ENCODE results near the gene ATG16L1. TPM values are rescaled to one million over a fixed set of nuclear protein-coding genes. Genes with fewer than 3 reads are reported as not detected.

Gene ATG16L1
- total RNA-seq, 1 donor from 2014 or later = 54.1 TPM

DNA sequence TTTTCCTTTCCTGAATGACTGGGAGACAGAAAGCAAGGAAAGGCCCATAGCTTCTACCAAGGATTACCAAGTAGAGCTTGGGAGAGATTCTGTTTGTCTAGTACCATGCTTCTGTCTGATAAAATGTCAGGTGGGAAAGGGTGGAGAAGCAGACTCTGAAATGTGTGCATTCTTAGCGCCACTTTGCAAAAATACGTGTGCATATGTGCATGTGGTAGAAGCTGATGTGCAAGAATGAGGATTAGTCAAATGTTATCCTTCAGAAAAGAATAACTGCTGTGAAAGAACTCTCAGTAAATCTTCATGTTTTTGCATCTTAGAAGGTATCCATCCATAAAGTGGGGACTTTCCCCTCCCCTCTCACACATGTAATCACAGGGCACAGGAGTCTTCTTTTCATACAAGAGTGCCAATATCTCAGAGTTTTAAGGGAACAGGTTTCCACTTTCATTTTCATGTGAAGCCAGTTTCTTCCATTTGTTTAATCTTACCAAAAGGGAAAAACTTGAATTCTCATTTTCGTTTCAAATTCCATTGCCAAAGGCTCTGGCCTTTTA lies 87.4 kb downstream of the ATG16L1 start:
- Histone ChIP-seq H3K27me3 (ENCODE audit: control insufficient read depth, insufficient read depth, low read length) (peaks cover 6% of the 10 kb centered on the region), H3K36me3 (ENCODE audit: control insufficient read depth, insufficient read depth, low read length) (no peaks in the 10 kb centered on the region), H3K4me3 (ENCODE audit: low read depth, low read length) (no peak overlapping the region)
- DNase-seq (ENCODE audit: low read depth) = no peak
- TF ChIP-seq CTCF (IDR thresholded peaks at IDR 0.05; ENCODE audit: insufficient read depth, low read length, poor library complexity, severe bottlenecking) = no peak

- DNase-seq (ENCODE audit: low read depth) = no peak
- peaks cover 6% of the 10 kb centered on the region for H3K27me3 ChIP-seq (ENCODE audit: control insufficient read depth, insufficient read depth, low read length)
- H3K36me3 ChIP-seq (ENCODE audit: control insufficient read depth, insufficient read depth, low read length) = no peaks in the 10 kb centered on the region
- TF ChIP-seq CTCF (IDR thresholded peaks at IDR 0.05; ENCODE audit: insufficient read depth, low read length, poor library complexity, severe bottlenecking) = no peak
- H3K4me3 ChIP-seq (ENCODE audit: low read depth, low read length) = no peak overlapping the region
These were observed 88.0 kb downstream of the ATG16L1 start for GRCh38 chr2:233339427-233339826.

GRCh38 chr2:233341296-233341695 lies 89.8 kb downstream of the ATG16L1 start:
- no peak for DNase-seq (ENCODE audit: low read depth)
- H3K36me3 ChIP-seq (ENCODE audit: control insufficient read depth, insufficient read depth, low read length) = no peaks in the 10 kb centered on the region
- no peaks in the 10 kb centered on the region for H3K27me3 ChIP-seq (ENCODE audit: control insufficient read depth, insufficient read depth, low read length)
- TF ChIP-seq CTCF (IDR thresholded peaks at IDR 0.05; ENCODE audit: insufficient read depth, low read length, poor library complexity, severe bottlenecking) = no peak
- H3K4me3 ChIP-seq (ENCODE audit: low read depth, low read length) = no peak overlapping the region

- no peak for TF ChIP-seq CTCF (IDR thresholded peaks at IDR 0.05; ENCODE audit: insufficient read depth, low read length, poor library complexity, severe bottlenecking)
- H3K36me3 ChIP-seq (ENCODE audit: control insufficient read depth, insufficient read depth, low read length) = no peaks in the 10 kb centered on the region
These were observed 90.8 kb downstream of the ATG16L1 start for GRCh38 chr2:233342301-233342700.

DNA sequence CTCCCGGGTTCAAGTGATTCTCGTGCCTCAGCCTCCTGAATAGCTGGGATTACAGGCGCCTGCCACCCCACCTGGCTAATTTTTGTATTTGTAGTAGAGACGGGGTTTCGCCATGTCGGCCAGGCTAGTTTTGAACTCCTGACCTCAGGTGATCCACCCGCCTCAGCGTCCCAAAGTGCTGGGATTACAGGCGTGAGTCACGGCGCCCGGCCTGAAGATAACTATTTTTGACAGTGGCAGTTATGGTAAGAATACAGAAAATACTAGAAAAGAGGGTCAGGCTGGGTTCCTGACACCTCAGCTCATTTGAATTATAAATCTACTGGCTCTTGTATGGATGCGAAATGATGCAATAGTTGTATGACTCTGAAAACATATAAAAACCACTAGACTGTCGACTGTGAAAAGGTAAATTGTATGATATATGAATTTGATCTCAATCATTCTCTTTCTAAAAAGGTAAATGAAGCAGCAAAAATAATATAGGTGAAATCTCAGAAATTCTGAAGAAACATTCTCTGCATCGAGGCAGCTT lies 91.8 kb downstream of the ATG16L1 start:
- TF ChIP-seq CTCF (IDR thresholded peaks at IDR 0.05; ENCODE audit: insufficient read depth, low read length, poor library complexity, severe bottlenecking) = no peak
- no peaks in the 10 kb centered on the region for H3K36me3 ChIP-seq (ENCODE audit: control insufficient read depth, insufficient read depth, low read length)
- no peak overlapping the region for H3K4me3 ChIP-seq (ENCODE audit: low read depth, low read length)
- no peaks in the 10 kb centered on the region for H3K27me3 ChIP-seq (ENCODE audit: control insufficient read depth, insufficient read depth, low read length)
- no peak for DNase-seq (ENCODE audit: low read depth)

More at GRCh38 chr2:233342301-233342700, 90.8 kb downstream of the ATG16L1 start:
- H3K27me3 ChIP-seq (ENCODE audit: control insufficient read depth, insufficient read depth, low read length) = no peaks in the 10 kb centered on the region
- H3K4me3 ChIP-seq (ENCODE audit: low read depth, low read length) = no peak overlapping the region
- no peak for DNase-seq (ENCODE audit: low read depth)

Other genes with a start within 250 kb of the ATG16L1 start
- gene NGEF, start 238.4 kb upstream of the ATG16L1 start, total RNA-seq = 2.5 and 3.6 TPM in 2 replicates
- not detected in 2 replicates for gene NEU2, start 219.0 kb upstream of the ATG16L1 start, total RNA-seq
- gene INPP5D, start 191.3 kb upstream of the ATG16L1 start, total RNA-seq = 2.7 and 3.7 TPM in 2 replicates
- gene SAG, start 56.1 kb downstream of the ATG16L1 start, total RNA-seq = not detected in 2 replicates
- gene DGKD, start 102.8 kb downstream of the ATG16L1 start, total RNA-seq = 15.3 and 16.0 TPM in 2 replicates